Head of caudate nucleus (tissue), 42 donors: Measurements from ENCODE around the gene NOL4L.
A peak's percentile ranks its signal among the peaks of the same experiment; 100 is the strongest.

Experiments used
- DNase-seq, 42 donors: peaks; one replicate each; pipeline versions ENCODE4 v3.0.0 to v3.0.0-alpha.2; 2020 to 2021; ENCODE audit warnings: mixed read lengths in 7 of 42
- intact Hi-C: fragments of 100-400 bp; cut with DNase I; formaldehyde crosslinking; loops from one replicate; pipeline ENCODE4 v1.15.0; 2022

NOL4L gene

GRCh38 chr20:32614772-32615171 is 29.6 kb upstream of the NOL4L start:
- intact Hi-C loops: no loop called here
- no peak for DNase-seq

DNA sequence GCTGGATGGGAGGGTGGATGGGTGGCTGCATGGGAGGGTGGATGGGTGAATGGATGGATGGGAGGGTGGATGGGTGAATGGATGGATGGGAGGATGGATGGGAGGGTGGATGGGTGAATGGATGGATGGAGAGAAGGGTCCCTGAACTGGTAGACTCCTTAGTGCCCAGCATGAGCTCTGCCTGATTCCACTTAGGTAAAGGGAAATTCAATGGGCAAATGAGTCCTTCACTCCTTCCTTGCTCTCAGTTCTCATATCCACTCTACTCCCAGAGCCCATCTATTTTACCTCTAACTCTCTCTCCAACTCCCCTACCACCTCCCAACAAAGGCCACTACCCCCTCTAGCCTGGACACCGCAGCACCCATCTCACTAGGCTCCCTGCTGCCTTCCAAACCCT is 29.2 kb upstream of the NOL4L start:
- no peak for DNase-seq
- intact Hi-C loops: no loop called here

DNA sequence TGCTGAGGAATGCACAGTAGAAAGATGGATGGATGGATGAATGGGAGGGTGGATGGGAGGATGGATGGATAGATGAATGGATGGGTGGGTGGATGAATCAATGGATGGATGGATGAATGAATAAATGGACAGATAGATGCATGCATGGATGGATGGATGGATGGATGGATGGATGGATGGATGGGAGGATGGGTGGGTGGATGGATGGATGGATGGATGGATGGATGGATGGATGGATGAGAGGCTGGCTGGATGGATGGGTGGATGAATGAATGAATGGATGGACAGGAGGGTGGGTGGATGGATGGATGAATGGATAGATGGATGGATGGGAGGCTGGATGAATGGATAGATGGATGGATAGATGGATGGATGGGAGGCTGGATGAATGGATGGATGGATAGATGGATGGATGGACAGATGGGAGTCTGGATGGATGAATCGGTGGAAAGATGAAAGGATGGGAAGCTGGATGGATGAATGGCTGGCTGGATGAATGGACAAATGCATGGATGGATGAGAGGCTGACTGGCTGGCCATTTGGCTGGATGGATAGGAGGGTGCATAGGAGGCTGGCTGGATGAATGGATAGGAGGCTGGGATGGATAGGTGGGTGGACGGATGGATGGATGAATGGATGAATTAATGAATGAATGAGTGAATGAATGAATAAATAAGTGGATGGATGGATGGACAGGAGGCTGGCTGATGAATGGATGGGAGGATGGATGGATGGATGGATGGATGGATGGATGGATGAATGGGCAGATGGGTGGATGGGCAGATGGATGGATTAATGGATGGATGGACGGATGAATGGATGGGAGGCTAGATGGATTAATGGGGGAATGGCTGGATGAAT is 28.3 kb upstream of the NOL4L start:
- DNase-seq: no peak
- intact Hi-C loops: no loop called here

DNA sequence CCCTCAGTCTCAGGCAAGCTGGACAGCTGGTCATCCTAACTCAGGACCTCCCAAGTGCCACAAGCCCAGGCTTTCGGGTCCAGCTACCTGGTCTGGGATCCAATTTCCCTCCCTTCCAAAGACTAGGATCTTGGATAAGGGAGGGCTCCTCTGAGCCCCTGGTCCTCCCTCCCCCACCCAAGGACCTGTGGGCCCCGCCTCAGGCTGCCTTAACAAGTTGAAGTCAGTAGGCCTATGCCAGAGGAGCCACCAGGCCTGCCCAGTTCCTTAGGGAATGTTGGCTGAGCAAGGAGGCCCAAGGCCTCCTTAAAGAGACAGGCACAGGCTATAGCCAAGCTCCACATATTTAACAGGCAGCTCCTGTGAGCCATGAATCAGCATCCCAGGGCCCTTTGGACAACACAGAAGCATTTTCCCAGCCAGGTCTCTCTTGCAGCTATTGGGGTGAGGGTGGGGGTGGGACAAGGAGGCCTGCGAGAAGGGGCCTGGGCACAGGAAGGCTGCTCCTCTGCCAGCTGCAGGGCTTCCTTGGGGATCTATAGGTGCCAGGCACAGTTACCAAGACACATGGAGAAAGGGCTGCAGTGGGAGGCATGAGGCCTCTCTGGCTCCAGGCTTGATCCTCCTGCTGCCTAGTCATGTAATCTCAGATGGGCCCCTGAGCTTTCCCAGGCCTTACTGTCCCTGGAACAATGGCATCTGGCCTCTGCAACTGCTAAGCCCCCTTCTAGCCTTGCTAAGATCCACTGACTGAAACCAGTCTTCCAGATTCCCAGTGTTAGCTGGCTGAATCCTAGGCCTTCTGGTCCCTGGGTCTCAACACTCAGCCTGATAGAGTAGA is 27.4 kb upstream of the NOL4L start:
- no peak for DNase-seq
- intact Hi-C loops: no loop called here

DNA sequence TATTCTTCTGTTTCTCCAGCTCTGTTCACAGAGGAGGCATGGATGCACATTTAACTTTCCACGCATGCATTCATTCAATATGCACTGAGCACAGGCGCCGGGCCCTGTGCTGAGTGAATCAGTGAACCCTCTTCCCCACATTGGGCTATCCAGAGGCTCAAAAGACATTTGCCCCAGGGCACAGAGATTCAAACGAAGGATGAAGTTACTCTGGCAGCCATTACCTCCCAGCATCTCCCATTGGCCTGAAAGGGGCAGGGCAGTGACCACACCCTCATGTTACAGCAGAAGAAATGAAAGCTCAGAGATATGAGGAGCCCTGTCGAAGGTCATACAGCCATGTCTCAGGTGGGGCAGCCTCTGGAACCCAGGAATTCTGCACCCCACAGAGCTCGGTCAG is 26.7 kb upstream of the NOL4L start:
- no peak for DNase-seq
- intact Hi-C loops: no loop called here

DNA sequence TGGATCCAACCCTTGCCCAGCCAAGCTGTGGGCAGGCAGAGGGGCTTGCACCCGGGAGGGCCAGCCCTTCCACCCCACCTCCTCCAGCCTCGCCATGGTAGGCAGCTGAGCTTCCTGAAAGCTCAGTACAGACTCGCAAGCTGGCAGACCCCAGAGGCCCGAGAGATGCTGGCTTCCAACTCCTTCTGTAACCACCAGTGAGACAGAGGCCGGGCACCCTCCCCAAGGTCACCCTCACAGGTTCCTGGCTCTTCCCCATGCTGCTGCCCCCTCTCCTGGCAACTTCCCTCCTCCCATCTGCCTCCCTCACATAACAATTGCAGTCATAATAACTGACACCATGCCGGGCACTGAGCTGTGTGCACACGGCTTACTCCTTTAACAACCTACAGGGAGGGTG is 26.2 kb upstream of the NOL4L start:
- DNase-seq: no peak
- intact Hi-C loops: no loop called here

DNA sequence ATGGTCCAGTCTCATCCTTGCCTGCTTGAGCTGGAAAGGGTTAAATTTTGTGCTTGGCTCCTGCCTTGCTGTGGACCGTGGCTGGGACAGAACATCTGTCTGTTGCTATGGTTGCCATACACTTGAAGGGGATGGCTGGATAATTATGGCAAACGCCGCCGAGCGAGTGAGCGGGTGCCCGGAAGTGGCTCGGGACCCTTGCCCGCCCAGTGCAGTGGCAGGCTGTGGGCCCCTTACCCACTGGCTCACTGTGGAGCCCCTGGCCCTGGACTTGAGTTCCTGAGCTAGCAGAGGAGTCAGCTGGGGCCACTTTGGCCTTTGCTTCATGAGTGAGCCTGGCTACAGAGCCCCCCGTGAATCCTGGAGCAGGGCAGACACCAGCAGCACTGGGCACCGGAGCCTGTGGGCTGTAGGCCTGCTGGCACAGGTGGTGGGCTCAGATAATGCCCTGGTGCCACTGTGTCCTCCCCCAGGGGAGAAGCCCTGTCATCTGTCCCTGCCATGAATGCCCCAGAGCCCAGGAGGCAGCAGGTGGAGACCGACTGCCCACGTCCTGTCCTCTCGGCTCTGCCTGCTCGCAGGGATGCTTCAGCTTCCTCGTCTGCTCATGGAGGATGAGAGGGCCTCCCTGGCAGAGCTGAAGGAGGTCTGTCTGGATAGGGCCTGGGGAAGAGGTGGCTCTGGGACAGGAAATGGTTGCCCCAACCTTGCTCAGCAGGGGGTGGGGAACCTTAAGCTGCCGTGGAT is 25.5 kb upstream of the NOL4L start:
- DNase-seq: no peak
- intact Hi-C loops: no loop called here

DNA sequence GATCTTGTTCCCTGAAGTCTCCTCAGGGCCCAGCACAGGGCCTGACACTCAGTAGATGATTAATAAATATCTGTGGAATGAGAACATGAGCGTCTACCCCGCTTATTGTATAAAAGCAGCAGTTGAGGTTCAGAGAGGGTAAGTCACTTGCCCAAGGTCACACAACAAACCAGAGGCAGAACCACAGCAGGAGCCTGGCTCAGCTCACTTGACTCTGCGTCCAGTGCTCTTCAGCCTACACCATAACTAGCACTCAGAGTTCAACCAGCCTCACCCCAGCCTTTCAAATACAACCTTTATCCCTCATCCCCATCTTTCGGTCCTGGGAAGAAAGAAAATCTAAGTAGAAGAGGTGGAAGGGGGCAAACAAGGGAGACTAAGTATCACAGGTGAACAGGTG is 24.9 kb upstream of the NOL4L start:
- no peak for DNase-seq
- intact Hi-C loops: no loop called here

DNA sequence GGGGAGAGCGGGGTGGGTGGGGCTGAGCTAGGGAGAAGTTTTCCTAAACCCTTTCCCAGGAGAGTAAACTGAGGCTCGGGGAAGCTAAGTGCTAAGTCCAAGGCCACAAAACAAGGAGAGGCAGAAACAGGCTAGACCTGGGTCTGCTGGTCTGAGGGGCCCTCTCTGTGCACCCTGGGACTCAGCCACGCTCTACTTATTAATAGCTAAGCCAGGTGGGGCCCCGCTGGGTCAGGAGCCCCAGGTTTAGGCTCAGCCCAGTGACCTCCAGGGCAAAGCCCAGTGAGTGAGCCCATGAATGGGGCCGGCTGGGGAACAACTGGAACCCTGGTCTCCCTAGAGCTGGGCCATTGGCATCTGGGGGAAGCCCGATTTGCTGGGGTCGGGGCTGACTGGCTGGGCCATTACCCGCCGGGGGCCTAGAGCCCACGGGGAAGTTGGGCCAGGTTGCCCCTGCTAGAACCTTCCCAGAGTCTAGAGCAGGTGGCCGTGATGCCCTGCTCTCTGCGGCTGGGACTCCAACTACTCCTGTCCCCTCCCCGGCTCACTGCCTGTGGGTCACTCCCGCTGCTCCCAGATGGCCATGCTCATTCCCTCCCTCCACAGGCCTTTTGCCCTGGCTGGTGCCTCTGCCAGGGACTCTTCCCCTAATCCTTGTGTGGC is 24.1 kb upstream of the NOL4L start:
- DNase-seq: no peak
- intact Hi-C loops: no loop called here

DNA sequence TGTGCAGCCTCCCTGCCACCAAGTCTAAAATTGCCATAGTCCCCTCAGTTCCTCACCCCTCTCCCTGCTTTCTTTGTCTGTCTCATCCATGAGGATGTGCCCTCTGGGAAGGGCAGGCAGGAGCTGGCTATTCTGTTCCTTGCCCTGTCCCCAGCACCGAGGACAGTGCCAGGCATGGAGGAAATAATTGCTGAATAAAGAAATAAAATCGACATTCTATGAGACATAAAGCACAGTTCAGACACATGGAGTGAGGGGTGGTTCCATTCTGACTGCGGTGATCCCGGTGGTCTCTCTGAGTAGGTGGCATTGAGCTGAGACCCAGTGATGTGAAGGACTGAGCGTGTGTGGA is 23.5 kb upstream of the NOL4L start:
- intact Hi-C loops: no loop called here
- DNase-seq: no peak

- intact Hi-C loops: no loop called here
- no peak for DNase-seq
These were observed 22.9 kb upstream of the NOL4L start for GRCh38 chr20:32607727-32608663.

- no peak for DNase-seq
- intact Hi-C loops: no loop called here
These were observed 22.2 kb upstream of the NOL4L start for GRCh38 chr20:32607324-32607723.

DNA sequence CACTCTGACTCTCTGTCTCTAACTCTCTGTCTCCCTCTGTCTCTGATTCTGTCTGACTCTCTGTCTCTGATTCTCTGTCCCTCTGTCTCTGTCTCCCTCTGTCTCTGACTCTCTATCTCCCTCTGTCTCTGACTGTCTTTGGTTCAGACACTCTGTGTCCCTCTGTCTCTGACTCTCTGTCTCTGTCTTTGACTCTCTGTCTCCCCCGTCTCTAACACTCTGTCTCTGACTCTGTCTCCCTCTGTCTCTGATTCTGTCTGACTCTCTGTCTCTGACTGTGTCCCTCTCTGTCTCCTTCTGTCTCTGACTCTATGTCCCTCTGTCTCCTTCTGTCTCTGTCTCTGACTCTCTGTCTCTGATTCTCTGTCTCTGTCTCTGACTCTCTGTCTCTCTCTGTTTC is 21.7 kb upstream of the NOL4L start:
- DNase-seq: no peak
- intact Hi-C loops: no loop called here

GRCh38 chr20:32606107-32606506 is 21.0 kb upstream of the NOL4L start:
- intact Hi-C loops: no loop called here
- DNase-seq: no peak

- peak in 21 of 42 donors; percentile 29 to 65 (median 41) for DNase-seq
These were observed 20.1 kb upstream of the NOL4L start for GRCh38 chr20:32605167-32605656.

DNA sequence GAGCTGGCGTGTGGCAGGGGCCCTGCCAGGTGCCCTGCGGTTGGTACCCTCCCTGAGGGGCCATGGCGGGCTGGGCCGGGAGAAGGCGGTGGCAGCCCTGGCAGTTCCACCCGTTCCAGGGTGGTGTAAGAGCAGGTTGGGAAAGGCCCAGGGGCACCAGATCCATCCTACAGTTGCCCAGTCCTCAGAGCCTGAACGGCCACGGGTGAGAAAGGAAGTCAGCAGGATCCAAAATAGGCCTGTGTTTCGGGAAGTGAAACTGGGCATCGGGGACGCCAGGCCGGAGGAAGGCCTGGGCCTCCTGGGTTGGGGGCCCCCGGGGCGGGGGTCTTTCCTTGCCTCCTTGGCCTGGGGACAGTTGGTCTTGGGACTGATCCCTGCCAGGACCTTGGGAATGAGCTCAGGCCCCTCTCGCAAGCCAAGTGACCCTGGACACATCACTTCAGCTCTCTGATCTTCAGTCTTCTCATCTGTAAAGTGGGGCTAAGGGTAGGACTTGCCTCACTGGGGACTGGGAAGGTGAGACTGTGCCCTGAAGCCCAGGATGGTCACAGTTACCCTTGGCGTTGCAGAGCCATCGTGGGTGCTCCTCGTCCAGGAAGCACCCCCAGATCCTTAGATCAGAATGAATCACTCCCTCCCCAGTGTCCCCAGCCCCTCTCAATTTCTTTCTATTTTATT is 18.1 kb upstream of the NOL4L start:
- intact Hi-C loops: no loop called here
- peak in 19 of 42 donors; percentile 29 to 64 (median 43) for DNase-seq

More at GRCh38 chr20:32605167-32605656, 20.1 kb upstream of the NOL4L start:
- intact Hi-C loops: no loop called here

DNA sequence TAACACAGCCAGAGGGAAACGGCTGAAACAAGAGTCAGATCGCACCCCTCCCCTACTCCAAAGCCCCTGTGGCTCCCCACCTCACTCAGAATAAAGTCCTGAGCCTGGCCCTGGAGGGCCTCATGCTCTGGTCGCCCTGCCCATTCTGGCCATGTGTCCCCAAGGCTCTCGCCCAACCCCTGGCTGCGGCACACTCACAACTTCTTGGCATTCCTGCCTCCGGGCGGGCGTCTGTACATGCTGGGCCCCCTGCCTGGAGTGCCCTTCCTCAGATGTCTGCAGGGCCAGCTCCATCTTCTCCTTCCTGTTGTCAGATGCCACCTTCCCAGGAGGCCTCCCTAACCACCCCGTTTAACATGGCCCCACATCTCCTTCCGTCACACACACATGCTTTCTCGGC is 17.1 kb upstream of the NOL4L start:
- DNase-seq: no peak
- intact Hi-C loops: no loop called here
